Measurements from ENCODE around the gene LPP.

- no peak for TF ChIP-seq CTCF (IDR thresholded peaks at IDR 0.05; ENCODE audit: insufficient read depth, low read depth, low read length)
- no peak for TF ChIP-seq EZH2 (IDR thresholded peaks at IDR 0.05; ENCODE audit: insufficient read depth, low read length)
Measured at GRCh38 chr3:188316723-188317070, 162.7 kb downstream of the LPP start.
